Epithelial cell of esophagus (primary cell): ENCODE data around the gene BYSL.

Source experiments
- DNase-seq: peaks from one replicate; pipeline ENCODE4 v3.0.0; 2010; ENCODE audit warnings: low read depth
- H3K4me3 ChIP-seq: 2 replicates; pipeline ENCODE4 v1.5.1; 2011; ENCODE audit warnings: mild to moderate bottlenecking, low read length, control low read depth
- CTCF ChIP-seq: IDR thresholded peaks from 2 replicates; pipeline ENCODE4 v1.5.1; 2011; ENCODE audit warnings: low read depth, mild to moderate bottlenecking, low read length, control low read depth, inconsistent platforms; ENCODE audit not compliant: insufficient read depth; ENCODE audit errors: missing control alignments

BYSL gene

GRCh38 chr6:41966961-41967311 is 45.6 kb downstream of the BYSL start:
- no peak for TF ChIP-seq CTCF
- H3K4me3 ChIP-seq, result no peak overlapping the region
- peak; percentile 78 for DNase-seq

GRCh38 chr6:41967312-41968287 is 46.3 kb downstream of the BYSL start:
- DNase-seq, result peak; percentile 83
- H3K4me3 ChIP-seq, result no peak overlapping the region
- no peak for TF ChIP-seq CTCF

GRCh38 chr6:41970436-41970846 is 49.1 kb downstream of the BYSL start:
- H3K4me3 ChIP-seq, result no peak overlapping the region
- peak; percentile 79 for DNase-seq
- no peak for TF ChIP-seq CTCF

GRCh38 chr6:41972826-41973225 is 51.5 kb downstream of the BYSL start:
- no peak overlapping the region for H3K4me3 ChIP-seq
- no peak for DNase-seq
- TF ChIP-seq CTCF, result no peak

GRCh38 chr6:41974281-41974825 is 53.1 kb downstream of the BYSL start:
- no peak for DNase-seq

GRCh38 chr6:41975276-41975675 is 54.0 kb downstream of the BYSL start:
- no peak for DNase-seq
- TF ChIP-seq CTCF, result no peak
- H3K4me3 ChIP-seq, result no peak overlapping the region

More at GRCh38 chr6:41974281-41974825, 53.1 kb downstream of the BYSL start:
- TF ChIP-seq CTCF, result no peak
- H3K4me3 ChIP-seq, result no peak overlapping the region
